GM12801 (cell line): ENCODE data around the gene ECSCR.

Source experiments
- TF ChIP-seq, protein P1 (sequence below): IDR thresholded peaks from one replicate; pipeline ENCODE4 v1.5.1; 2011; ENCODE audit warnings: control low read depth; ENCODE audit not compliant: insufficient read length; ENCODE audit errors: extremely low read depth

Gene ECSCR

DNA sequence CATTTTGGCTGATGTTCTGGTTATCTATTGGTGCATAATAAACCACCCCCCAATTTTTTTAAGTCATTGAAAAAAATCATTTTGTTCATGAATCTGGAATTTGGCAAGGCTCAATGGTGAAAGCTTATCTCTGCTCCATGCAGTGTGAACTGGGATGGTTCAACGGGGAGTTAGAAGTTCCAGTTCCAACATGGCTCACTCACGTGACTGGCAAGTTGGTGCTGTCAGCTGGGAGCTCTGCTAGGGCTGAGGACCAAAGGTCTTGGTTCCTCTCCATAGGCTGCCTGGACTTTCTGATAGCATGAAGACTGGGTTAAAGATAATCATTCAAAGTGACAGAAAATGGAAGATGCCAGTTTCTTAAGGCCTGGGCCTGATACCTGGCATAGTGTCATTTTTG, 55.6 kb downstream of the ECSCR start:
- TF ChIP-seq, protein P1, sequence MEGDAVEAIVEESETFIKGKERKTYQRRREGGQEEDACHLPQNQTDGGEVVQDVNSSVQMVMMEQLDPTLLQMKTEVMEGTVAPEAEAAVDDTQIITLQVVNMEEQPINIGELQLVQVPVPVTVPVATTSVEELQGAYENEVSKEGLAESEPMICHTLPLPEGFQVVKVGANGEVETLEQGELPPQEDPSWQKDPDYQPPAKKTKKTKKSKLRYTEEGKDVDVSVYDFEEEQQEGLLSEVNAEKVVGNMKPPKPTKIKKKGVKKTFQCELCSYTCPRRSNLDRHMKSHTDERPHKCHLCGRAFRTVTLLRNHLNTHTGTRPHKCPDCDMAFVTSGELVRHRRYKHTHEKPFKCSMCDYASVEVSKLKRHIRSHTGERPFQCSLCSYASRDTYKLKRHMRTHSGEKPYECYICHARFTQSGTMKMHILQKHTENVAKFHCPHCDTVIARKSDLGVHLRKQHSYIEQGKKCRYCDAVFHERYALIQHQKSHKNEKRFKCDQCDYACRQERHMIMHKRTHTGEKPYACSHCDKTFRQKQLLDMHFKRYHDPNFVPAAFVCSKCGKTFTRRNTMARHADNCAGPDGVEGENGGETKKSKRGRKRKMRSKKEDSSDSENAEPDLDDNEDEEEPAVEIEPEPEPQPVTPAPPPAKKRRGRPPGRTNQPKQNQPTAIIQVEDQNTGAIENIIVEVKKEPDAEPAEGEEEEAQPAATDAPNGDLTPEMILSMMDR = no peak

DNA sequence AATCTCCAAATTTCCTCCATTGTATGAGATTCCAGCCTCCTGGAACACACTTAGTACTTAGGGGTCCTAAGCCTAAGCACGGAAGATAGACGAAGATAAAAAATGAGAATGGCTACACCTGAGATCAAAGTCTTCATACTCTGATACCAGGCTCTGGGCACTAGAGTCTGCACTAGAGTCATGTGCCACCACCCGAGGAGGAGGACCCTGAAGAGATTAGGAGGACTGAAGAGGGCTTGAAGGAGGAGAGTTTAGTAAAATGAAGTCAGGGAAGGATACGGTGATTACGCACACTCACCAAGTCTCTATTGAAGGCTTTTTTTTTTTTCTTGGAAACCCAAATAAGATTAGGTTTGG, 58.1 kb downstream of the ECSCR start:
- TF ChIP-seq, protein P1 = no peak

DNA sequence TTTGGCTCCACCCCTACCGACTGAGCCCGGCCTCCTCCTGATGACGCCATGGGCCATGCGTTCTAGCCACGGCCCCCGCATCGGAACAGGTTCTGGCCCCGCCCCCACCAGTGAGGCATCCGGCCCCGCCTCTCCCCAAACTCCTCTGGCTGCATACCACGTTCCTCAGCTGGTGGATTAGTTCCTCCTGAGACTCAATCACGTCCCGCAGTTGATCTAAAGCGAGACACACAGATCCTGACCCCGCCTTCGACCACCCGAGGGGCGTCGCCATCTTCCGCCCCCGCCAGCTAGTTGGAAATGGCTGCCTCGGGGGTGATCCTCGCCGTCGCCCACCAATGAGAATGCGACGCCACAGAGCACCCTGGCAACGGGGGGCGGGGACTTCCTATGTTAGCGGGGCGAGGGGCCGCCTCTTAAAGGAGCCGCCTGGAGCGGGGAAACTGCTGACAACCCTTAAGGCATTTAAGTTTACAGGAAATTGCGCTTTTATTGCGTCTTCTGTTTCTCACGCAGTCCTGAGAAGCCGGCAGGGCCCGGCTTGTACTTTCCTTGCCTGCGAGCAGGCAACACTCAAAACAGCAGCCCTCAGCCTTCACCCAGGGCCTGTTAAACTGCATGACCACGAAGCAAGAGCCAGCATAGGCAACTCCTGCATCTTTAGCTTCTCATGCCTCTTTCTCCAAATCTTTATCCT, 58.6 kb downstream of the ECSCR start, which contains the start of gene SPATA24:
TSS of gene SPATA24 (minus strand) at position 303 of the 697 bp plus-strand sequence. CDS start at position 274, 29 bp downstream.
- TF ChIP-seq, protein P1 = no peak

DNA sequence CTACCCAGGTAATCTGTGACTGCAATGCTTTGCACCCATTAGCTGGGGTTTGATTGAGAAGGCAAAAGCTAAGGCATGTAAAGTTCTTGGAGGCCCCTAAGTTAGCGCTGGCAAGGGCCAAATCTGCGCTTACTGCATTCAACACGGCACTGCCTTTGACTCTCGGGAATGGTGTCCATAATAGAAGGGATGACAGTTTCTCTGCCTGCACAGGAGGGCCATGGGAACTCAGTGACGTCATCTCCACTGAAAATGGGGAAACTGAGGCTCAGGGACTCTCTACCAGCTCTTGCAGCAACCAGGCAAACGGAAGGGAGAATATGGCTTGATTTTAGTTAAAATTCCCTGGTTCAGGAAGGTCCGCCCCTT, 59.1 kb downstream of the ECSCR start:
- TF ChIP-seq, protein P1 = no peak

DNA sequence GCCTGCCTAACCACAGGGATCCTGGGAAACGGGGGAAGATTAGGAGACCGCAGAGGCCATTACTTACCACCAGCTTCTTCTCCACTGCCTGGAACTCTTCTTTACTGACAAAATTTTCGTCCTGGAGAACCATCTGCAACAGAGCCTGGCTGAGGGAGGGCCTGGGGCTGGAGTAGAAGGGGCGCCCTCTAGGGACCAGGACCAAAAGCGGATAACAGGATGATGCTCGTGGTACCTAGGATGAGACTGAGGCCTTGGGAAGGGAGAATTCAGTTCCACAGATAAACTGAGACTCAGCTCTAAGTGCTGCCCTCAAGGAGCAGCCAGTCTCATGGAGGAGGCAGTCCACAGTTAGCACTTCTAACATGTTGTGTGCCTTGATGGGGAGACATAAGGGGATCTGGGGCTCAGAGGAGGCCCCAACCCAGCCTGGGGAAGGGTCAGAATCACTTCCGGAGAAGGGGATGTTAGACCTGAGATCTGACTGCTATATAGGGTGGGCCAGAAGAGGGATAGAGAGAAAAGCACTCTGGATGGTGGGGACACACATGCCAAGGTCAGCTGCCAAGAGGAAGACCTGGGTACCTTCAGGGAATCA, 59.9 kb downstream of the ECSCR start:
- TF ChIP-seq, protein P1 = no peak

DNA sequence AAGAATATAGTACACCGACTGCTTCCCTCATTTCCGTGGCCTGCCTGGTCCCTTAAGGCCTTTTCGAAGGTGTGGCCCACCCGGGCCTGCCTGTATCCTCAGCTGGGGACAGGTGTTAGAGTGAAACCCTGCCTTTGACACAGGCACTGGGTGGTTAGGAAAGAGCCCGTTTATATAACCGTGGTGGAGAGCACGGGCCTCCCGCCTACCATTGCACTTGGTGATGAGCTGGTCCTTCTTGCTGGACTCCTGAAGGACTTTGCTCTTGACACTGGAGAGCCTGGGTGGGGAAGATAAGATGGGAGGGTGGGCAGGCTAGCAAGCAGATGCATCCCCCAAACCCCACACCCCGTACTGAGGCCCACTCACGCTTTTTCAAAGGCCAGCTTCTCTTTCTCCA, 61.0 kb downstream of the ECSCR start:
- TF ChIP-seq, protein P1 = no peak

DNA sequence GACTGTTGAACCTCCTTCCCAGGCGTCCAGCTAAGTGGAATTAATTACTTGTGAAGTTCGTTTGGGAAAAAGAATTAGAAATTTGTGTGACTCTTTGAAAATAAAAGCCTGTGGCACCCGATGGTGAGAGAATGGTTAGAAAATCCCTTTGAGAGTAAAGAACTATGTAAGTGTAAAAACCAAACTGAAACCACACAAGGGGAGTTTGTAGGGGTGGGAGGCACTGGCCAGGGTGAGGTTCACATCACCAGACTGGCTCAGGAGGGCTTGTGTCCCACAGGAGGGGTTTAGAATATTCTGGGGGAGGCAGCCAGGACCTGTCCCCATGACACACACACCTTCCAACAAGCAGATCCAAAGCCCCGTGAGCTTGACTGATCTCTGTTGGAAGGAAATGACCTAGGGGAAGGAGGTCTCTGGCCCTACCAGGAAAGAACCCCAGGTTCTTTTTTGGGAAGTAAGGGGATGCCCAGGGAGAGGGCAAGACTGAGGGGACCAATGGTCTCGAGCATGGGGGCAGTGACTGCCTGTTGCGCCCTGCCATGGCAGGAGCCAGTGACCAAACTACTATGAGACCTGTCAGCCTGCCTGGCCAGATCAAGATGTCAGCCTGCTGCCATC, 62.9 kb downstream of the ECSCR start:
- TF ChIP-seq, protein P1 = no peak
